NCI-H526 (cell line): Measurements from ENCODE around the gene GORASP2.

Source experiments
- DNase-seq, 2 experiments: peaks; one replicate each; lab custom pipeline; 2025; lab: John Stamatoyannopoulos, UW

The GORASP2 gene

GRCh38 chr2:170923799-170924198 is 5.3 kb upstream of the GORASP2 start:
- no peak for DNase-seq

DNA sequence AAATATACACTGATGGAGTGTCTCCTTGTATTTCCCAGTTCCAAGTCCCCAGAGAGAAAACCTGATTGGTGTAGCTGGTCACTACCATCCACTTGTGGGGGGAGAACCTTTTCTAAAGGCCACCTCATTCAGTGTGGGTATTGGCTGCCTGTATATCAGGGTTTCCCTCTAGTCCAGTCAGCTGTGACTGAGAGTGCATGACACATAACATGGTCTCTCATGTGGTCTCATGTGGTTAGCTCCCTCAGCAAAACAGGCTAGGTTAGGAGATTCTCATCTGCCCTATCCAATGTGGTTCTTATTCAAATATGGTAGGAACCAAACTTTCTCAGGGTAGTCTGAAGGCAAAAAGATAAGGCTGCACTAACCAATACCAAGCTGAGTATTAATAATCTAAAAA is 4.1 kb upstream of the GORASP2 start:
- no peak for DNase-seq

DNA sequence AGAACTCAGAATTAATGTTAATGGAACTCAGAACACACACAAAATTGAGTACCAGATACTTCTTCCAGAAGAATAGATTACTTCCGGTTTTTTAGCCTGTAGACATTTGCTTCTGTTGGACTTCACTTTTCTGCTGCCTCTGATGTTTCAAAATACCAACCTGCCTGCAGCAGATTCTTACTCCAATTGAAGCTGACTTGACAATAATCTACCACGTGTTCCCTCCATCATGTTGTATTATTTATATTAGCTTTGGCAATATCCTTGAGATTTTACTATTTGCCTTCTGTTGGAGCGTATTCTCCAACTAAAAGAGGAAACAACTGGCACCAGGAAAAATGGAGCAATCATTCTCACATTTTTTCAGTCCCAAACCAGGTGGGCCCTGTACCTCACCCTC is 3.1 kb upstream of the GORASP2 start:
- no peak for DNase-seq

DNA sequence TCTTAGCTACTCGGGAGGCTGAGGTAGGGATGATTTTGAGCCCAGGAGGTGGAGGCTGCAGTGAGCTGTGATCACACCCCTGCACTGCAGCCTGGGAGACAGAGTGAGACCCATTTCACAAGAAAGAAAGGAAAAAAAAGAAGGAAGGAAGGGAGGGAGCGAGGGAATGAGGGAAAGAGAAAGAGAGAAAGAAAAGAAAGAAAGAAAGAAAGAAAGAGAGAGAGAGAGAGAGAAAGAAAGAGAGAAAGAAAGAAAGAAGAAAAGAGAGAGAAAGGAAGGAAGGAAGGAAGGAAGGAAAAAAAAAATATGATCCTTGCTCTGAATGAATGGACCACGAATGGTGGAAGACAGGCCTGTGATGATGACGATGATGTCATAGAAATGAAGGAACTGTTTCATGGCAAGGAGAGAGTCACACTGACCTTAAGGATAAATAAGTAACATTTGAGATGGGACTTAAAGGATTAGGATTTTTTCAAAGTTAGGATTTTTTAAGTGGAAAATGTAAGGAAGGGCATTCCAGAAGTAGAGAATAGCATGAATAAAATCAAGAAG is 2.2 kb upstream of the GORASP2 start:
- no peak for DNase-seq

GRCh38 chr2:170928036-170928823 is 823 bp upstream of the GORASP2 start:
- peak; percentile 56 to 74 for DNase-seq

DNA sequence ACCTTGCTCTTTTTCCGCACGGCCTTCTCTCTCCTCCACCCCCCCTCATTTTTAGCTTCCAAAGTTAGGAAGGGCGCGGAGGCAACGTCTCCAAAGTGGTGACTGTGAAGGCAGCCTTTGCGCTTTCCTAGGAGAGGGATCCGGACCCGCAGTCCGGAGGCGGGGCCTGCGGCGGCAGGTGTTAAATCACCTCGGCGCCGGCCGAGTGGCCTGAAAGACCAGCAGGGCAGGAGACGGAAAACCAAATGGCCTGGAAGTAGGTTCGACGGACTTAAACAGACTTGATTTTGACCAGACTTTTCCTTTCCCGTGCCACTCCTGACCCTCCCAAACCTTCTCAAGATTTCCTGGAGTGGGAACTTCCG is 615 bp downstream of the GORASP2 start:
- DNase-seq, result peak in 1 of 2 experiments; percentile 65

GRCh38 chr2:170930131-170930990 is 1.3 kb downstream of the GORASP2 start:
- peak; percentile 69 to 72 for DNase-seq

DNA sequence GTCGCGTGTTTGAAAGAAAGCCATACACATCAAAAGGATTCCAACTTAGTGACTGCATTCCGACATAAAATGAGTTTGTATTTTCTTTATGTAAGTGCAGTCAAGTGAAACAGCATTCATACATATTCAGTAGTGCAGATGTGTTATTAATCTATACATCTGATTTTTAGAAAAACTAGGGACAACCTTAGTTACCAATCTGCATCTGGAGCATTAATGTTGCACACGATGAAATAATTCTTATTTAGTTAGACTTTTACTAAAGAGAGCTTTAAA is 1.9 kb downstream of the GORASP2 start:
- DNase-seq, result no peak

GRCh38 chr2:170932166-170932565 is 3.1 kb downstream of the GORASP2 start:
- no peak for DNase-seq

GRCh38 chr2:170932948-170933347 is 3.9 kb downstream of the GORASP2 start:
- no peak for DNase-seq

GRCh38 chr2:170937709-170938379 is 8.8 kb downstream of the GORASP2 start:
- DNase-seq, result no peak

- DNase-seq, result no peak
Observed at GRCh38 chr2:170940066-170940465, 11.0 kb downstream of the GORASP2 start.

GRCh38 chr2:170942615-170943014 is 13.6 kb downstream of the GORASP2 start:
- no peak for DNase-seq

DNA sequence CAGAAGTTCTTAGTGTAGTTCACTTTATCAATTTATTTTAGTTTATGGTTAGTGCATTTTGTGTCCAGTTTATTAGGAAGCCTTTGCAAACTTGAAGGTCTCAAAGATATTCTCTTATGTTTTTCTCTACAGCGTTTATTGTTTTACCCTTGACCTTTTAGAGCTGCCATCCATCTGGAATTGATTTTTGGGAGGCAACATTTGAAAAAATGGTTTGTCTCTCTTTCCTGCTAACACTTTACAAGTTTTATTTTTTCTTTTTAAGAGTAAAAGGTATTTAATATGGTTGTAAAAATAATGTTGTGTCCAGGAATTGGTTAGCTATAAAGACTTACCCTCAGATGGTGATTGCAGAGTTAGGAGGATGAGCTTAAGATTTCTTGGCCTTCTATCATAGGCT is 14.0 kb downstream of the GORASP2 start:
- DNase-seq, result no peak

DNA sequence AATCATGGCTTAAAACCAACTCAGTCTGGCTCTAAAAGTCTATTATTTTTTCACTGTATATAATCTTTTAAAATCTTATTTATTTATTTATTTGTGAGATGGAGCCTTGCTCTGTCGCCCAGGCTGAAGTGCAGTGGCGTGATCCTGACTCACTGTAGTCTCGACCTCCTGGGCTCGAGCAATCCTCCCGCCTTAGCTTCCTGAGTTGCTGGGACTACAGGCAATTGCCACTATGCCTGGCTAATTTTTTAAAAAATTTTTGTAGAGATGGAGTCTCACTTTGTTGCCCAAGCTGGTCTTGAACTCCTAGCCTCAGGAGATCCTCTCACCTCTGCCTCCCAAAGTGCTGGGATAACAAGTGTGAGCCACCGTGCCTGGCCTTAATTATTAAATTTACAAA is 14.5 kb downstream of the GORASP2 start:
- DNase-seq, result no peak

DNA sequence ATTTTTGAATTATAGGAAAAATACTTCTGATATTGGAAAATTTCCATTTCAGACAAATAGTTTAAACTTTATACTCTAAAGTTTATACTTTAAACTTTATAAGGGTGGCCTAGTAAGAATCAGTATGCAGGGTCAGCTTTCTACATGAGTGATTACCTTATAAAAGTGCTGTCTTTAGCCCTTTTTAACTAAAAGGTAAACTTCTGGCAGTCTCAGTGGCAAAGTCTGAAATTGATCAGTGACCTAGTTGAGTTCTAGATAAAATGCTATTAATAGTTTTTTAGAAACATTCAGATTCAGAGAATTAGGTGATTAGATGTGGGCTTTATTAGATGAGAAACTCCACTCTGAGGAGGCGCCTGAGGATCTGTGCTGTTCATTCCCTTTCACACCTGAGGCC is 15.5 kb downstream of the GORASP2 start:
- no peak for DNase-seq

- no peak for DNase-seq
Observed at GRCh38 chr2:170949415-170949814, 20.4 kb downstream of the GORASP2 start.

DNA sequence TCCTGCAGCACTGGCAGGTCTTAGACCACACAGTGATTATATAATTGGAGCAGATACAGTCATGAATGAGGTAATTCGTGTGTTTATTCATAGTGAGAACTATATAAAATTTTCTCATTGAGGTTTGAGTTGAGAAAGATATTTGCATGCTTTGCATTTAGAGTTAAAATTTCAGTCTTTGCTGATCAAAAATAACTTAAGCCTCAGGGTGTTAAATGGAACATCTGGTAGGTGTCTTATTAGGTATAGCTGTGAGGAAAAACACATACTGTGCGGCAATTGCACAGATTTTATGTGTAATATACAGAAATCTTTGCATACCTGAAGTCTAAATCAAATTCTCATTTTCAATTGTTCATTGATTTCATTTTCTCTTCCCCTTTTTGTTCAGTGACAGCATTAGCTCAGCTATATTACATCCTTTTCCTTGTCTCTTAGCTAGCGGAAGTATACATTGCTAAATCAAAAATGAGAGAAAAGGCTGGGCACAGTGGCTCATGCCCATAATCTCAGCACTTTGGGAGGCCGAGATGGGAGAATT is 21.2 kb downstream of the GORASP2 start:
- no peak for DNase-seq

DNA sequence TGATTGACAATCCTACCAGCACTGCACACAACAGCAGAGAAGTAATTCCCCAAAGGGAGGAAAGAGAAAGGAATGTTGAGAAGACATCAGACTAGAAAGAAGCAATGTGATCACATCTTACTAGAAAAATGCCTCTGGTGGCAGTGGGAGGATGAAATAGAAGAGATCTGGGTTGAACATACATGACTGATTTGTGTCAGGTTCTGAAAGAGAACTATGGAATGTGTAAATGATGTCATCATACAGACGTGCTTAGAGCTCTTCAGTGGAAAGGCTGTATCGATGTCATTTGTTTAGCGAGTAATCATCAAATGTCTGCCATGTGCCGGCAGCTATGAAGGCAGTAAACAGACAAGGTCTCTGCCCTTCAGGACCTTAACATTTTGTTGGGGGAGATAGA is 24.9 kb downstream of the GORASP2 start:
- DNase-seq, result no peak

GRCh38 chr2:170963386-170963785 is 34.3 kb downstream of the GORASP2 start:
- no peak for DNase-seq

GRCh38 chr2:170965446-170966225 is 36.6 kb downstream of the GORASP2 start:
- no peak for DNase-seq
